ENCODE measurements around the gene LYZL2.
"Not testable (repeated sequence)": the region's sequence is repeated elsewhere in the genome, so short reads cannot be mapped to it uniquely, and the experiment has no call there.

The LYZL2 gene

GRCh38 chr10:30629653-30630052 is at the start of gene LYZL2:
TSS of gene LYZL2 (minus strand) at chr10:30629753. CDS start at chr10:30626915, 2,838 bp downstream.
- no peak for DNase-seq

GRCh38 chr10:30677616-30678015 is 48.1 kb upstream of the LYZL2 start:
- DNase-seq: peak; percentile 8

GRCh38 chr10:30677146-30677545 is 47.6 kb upstream of the LYZL2 start:
- DNase-seq: peak; percentile 1

GRCh38 chr10:30675791-30676718 is 46.5 kb upstream of the LYZL2 start:
- DNase-seq: peak; percentile 76

GRCh38 chr10:30674796-30675195 is 45.2 kb upstream of the LYZL2 start:
- DNase-seq: no peak

GRCh38 chr10:30673262-30673661 is 43.7 kb upstream of the LYZL2 start:
- not testable (repeated sequence) for DNase-seq

- not testable (repeated sequence) for DNase-seq
Measured at GRCh38 chr10:30672338-30672737, 42.8 kb upstream of the LYZL2 start.

GRCh38 chr10:30671026-30671616 is 41.6 kb upstream of the LYZL2 start:
- peak; percentile 80 for DNase-seq

- not testable (repeated sequence) for DNase-seq
Measured at GRCh38 chr10:30667982-30668381, 38.4 kb upstream of the LYZL2 start.

- not testable (repeated sequence) for DNase-seq
Measured at GRCh38 chr10:30663403-30663802, 33.9 kb upstream of the LYZL2 start.

GRCh38 chr10:30662814-30663213 is 33.3 kb upstream of the LYZL2 start:
- no peak for DNase-seq

GRCh38 chr10:30660314-30660713 is 30.8 kb upstream of the LYZL2 start:
- not testable (repeated sequence) for DNase-seq

- DNase-seq: no peak
Measured at GRCh38 chr10:30656233-30656632, 26.7 kb upstream of the LYZL2 start.

- not testable (repeated sequence) for DNase-seq
Measured at GRCh38 chr10:30655001-30655400, 25.4 kb upstream of the LYZL2 start.

- not testable (repeated sequence) for DNase-seq
Measured at GRCh38 chr10:30651470-30652397, 22.2 kb upstream of the LYZL2 start.

GRCh38 chr10:30647089-30647488 is 17.5 kb upstream of the LYZL2 start:
- DNase-seq: no peak

- peak; percentile 67 for DNase-seq
Measured at GRCh38 chr10:30645340-30645827, 15.8 kb upstream of the LYZL2 start.

- not testable (repeated sequence) for DNase-seq
Measured at GRCh38 chr10:30644408-30644861, 14.9 kb upstream of the LYZL2 start.

- not testable (repeated sequence) for DNase-seq
Measured at GRCh38 chr10:30643557-30644199, 14.1 kb upstream of the LYZL2 start.

GRCh38 chr10:30642856-30643255 is 13.3 kb upstream of the LYZL2 start:
- not testable (repeated sequence) for DNase-seq

GRCh38 chr10:30639946-30640786 is 10.6 kb upstream of the LYZL2 start:
- DNase-seq: peak; percentile 34

All from NCI-H82 (cell line).